ENCODE measurements around the gene MRPL12. TPM values are rescaled to one million over a fixed set of nuclear protein-coding genes. Genes with fewer than 3 reads are reported as not detected.

Gene MRPL12
- total RNA-seq, 2 donors from 2014 or later = 17.1 to 45.8 TPM

- peaks cover 3 to 14% of the 10 kb centered on the region in 2 donors for H3K36me3 ChIP-seq (replicated peaks in 1 of 2; ENCODE audit: insufficient read depth in 1 of 2, low read depth in 2 of 2)
- peaks cover 31% of the 10 kb centered on the region for H3K4me1 ChIP-seq
- no peak for DNase-seq
- peak overlapping the region in 1 of 2 donors; percentile 80 for H3K4me3 ChIP-seq
- no peaks in the 10 kb centered on the region for H3K27me3 ChIP-seq
- 60 to 70% methylated on average over 17 to 23 of the region's 23 CpGs for WGBS, 2 donors
- no peaks in the 10 kb centered on the region for H3K9me3 ChIP-seq
- H3K27ac ChIP-seq = peak overlapping the region in 2 of 4 donors; percentile 95 to 97
- intact Hi-C loops (cut with DNase I) = no loop called here
- ATAC-seq = no peak
- TF ChIP-seq POLR2A (IDR thresholded peaks at IDR 0.05) (no peak), CTCF (IDR thresholded peaks at IDR 0.05) (no peak)
Measured at GRCh38 chr17:81701288-81702071, 1.7 kb upstream of the MRPL12 start.

GRCh38 chr17:81703747-81704654 lies 834 bp downstream of the MRPL12 start:
- no peak for ATAC-seq
- no peak for DNase-seq
- intact Hi-C loops (cut with DNase I) = no loop called here

GRCh38 chr17:81705518-81706231 lies 2.5 kb downstream of the MRPL12 start:
- no peak for TF ChIP-seq POLR2A (IDR thresholded peaks at IDR 0.05)
- no peak for TF ChIP-seq CTCF (IDR thresholded peaks at IDR 0.05)
- no peaks in the 10 kb centered on the region for H3K9me3 ChIP-seq
- DNase-seq (no peak), ATAC-seq (no peak)
- peaks cover 39% of the 10 kb centered on the region for H3K4me1 ChIP-seq
- H3K36me3 ChIP-seq (replicated peaks in 1 of 2; ENCODE audit: insufficient read depth in 1 of 2, low read depth in 2 of 2) = peaks cover 0 to 6% of the 10 kb centered on the region in 2 donors
- no peaks in the 10 kb centered on the region for H3K27me3 ChIP-seq
- no peak overlapping the region for H3K4me3 ChIP-seq
- intact Hi-C loops (cut with DNase I) = no loop called here
- 91 to 94% methylated on average over 30 of the region's 30 CpGs for WGBS, 2 donors
- no peak overlapping the region for H3K27ac ChIP-seq

More at GRCh38 chr17:81703747-81704654, 834 bp downstream of the MRPL12 start:
- Histone ChIP-seq H3K27ac (peak overlapping the region; percentile 82 to 97 (median 94)), H3K36me3 (replicated peaks in 1 of 2; ENCODE audit: insufficient read depth in 1 of 2, low read depth in 2 of 2) (peaks cover 0 to 6% of the 10 kb centered on the region in 2 donors), H3K4me1 (peaks cover 31% of the 10 kb centered on the region), H3K9me3 (no peaks in the 10 kb centered on the region), H3K4me3 (peak overlapping the region; percentile 80 to 99), H3K27me3 (no peaks in the 10 kb centered on the region)
- WGBS, 2 donors = 6 to 18% methylated on average over 3 to 27 of the region's 27 CpGs
- TF ChIP-seq POLR2A (IDR thresholded peaks at IDR 0.05) = no peak
- TF ChIP-seq CTCF (IDR thresholded peaks at IDR 0.05) = no peak

GRCh38 chr17:81706232-81706611 lies 3.1 kb downstream of the MRPL12 start:
- DNase-seq (no peak), ATAC-seq (no peak)
- H3K9me3 ChIP-seq = no peaks in the 10 kb centered on the region
- intact Hi-C loops (cut with DNase I) = no loop called here
- WGBS, 2 donors = 89 to 92% methylated on average over 17 of the region's 17 CpGs
- H3K27me3 ChIP-seq = no peaks in the 10 kb centered on the region
- TF ChIP-seq POLR2A (IDR thresholded peaks at IDR 0.05) (no peak), CTCF (IDR thresholded peaks at IDR 0.05) (no peak)
- H3K27ac ChIP-seq = no peak overlapping the region
- H3K4me1 ChIP-seq = peaks cover 39% of the 10 kb centered on the region
- H3K4me3 ChIP-seq = no peak overlapping the region
- H3K36me3 ChIP-seq (replicated peaks in 1 of 2; ENCODE audit: insufficient read depth in 1 of 2, low read depth in 2 of 2) = peaks cover 0 to 6% of the 10 kb centered on the region in 2 donors
